Measurements from ENCODE around the gene SHOX.

DNA sequence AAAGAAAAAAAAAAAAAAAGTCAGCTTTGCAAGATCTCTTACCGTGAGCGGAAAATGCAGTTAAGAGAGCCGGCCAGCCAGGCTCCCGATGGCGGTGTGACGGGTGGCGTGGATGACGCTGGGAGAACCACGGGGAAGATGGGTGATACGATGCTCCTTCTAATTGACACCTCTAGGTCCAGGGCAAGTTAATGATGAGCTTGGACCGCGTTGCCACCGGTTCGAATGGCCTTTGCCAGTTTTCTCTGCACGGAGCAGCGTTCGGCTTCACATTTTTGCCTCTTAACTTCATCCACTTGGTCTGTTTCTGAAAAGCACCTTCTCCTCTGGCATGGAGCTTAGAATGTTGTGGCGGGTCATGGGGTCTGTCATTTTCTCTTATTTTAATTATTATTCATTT, 33.2 kb downstream of the SHOX start:
- TF ChIP-seq POLR2A (IDR thresholded peaks at IDR 0.05) (no peak), CTCF (IDR thresholded peaks at IDR 0.05) (no peak)
